Glomerular visceral epithelial cell (primary cell): Measurements from ENCODE around the gene CD48.

Experiments
- DNase-seq: peaks from one replicate; pipeline ENCODE4 v3.0.0-alpha.2; 2016; ENCODE audit errors: extremely low spot score

CD48 gene, protein sequence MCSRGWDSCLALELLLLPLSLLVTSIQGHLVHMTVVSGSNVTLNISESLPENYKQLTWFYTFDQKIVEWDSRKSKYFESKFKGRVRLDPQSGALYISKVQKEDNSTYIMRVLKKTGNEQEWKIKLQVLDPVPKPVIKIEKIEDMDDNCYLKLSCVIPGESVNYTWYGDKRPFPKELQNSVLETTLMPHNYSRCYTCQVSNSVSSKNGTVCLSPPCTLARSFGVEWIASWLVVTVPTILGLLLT

DNA sequence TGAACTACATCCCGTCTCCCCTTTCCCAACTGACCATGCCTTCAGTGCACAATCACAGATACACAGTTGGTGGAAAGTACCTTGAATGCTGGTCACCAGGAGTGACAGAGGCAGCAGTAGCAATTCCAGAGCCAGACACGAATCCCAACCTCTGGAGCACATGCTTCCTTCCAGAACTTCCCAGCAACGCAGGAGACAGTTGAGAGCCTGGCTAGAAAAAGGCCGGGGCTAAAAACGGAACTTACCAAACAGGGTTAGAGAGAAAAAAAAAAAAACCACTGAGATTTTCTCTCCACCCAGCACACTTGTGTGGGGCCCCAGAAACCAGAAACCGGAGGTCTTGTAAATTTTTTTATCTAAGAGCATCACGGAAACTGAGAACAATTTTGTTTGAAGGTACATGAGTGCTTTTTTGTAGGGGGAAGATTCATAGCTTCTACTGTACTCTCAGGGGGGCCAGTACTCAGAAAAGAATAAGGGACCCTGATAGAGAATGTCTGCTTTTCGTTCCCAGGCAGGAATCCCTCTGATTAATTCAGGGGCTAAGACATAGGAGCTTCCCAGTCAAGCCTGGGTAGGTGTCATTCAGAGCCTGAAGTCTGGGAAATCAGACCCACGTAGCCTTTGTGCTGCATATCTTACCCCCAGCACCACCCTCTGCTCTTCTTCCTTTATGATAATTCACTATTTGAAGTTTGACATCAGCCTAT lies at the start of gene CD48:
TSS of gene CD48 (minus strand) at position 221 of the 710 bp plus-strand sequence. CDS start at position 162, 59 bp downstream.
- DNase-seq = no peak

DNA sequence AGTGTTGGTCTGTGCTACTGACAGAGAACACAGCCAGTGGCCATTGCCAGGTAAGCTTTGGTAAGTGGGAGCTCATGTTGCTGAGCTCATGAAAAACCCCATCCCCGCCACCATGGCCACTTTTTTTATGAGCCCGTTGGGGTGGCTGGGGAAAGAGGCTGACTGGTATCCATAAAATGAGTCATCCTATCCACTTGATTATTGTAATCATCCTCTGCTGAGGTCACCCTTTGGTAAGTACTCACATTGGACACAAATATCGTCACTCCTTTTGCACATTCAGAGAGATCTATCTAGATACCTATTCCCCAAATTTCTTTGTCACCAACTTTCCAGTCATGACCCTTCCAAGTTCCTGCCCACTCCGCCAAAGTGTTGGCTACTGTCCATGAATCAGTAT lies 49.4 kb upstream of the CD48 start:
- DNase-seq = no peak

DNA sequence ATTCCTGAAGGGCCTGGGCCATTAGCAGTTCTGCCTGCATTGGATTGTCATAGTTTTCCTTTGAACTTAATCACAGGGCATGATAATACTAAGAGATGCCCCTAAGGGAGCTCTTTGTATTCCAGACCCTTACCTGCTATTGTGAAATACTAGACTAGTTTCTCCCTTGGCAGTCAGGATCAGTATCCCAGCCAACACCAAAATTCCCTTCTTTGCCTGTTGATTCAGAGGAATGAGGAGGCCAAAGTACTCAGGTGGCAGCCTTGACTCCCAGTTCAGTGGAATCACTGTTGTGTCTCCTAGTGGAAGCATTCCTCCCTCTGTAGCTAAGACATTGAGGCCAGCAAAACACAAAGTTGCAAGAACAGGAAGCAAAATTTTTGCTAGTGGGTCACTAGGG lies 48.1 kb upstream of the CD48 start:
- DNase-seq = no peak

DNA sequence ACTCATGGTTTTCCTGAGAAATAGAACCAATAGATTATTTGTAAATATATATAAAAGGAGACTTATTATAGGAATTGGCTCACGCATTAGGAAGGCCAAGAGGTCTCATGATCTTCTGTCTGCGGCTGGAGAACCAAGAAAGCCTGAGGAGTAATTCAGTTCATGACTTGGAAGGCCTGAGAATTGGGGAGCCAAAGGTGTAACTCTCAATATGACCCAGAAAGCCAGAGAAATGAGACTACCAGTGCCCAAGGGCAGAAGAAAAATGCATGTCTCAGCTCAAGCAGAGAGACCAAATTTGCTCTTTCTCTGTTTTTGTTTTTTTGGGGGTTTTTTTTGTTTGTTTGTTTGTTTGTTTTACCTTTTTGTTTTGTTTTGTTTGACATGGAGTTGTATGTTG lies 46.9 kb upstream of the CD48 start:
- no peak for DNase-seq

DNA sequence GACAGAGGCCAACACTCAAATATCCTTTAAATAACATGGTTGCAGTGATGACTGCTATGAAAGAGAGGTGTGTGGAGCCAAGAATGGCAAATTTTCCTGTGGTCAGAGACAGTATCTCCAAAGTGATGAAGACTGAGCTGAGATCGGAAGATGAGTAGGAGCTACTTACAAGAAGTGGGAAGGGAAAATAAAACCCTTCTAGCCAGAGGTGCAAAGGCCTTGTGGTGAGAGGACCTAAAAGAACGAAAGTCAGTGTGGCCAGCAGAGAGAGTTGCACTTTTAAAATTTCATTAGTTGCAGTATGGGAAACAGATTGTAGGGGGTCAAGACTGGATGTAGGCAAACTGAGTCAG lies 45.2 kb upstream of the CD48 start:
- no peak for DNase-seq

DNA sequence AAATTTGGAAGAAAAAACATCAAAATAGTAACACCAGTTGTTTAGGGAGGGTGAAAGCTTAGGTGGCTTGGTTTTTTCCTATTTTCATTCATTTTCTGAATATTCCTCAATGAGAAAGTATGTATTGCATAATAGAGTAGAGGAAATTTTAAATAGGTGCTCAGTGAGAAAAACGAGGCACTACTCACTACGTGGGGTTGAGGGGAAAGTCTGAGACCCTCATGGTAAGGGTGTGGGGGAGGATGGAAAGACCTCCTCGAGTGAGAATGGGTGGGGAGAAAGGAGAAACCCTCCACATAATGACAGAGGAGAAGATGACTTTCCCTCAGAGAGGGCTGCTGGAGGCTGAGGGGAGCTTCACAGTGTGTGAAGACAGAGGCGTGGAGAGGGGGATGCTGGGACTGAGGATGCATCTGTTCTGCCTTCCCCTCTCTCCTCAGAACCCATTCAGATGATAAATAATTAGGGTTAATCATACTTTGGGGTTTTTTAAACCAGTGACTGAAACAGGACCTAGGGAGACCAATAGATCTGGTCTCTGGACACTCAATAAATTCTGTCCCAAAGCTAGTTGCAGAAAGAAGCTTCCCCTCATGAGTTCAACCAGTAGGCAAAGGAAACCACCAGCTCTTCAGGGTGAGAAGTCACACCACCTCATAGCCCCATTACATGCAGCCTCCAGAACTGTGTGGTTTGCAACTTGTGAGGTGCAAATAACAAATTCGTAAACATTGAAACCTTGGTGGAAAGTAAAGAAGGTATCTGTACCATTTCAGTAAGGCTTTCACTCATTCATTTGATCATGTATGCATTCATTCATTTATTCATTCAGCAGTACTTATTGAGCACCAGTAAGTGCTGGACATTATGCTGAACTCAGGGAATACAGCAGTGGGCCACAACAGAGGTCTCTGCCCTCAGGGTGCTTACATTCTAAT lies 44.6 kb upstream of the CD48 start:
- no peak for DNase-seq

DNA sequence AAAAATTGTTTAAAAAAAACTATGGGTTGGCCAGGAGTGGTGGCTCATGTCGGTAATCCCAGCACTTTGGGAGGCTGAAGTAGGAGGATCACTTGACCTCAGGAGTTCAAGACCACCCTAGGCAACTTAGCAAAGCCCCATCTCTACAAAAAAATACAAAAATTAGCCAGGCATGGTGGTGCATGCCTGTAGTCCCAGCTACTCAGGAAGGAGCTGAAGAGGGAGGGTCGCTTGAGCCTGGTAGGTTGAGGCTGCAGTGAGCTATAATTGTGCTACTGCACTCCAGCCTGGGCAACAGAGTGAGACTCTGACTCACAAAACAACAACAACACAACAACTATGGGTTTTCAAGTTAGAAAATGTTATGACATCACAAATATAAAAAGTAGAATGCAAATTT lies 43.8 kb upstream of the CD48 start:
- no peak for DNase-seq

DNA sequence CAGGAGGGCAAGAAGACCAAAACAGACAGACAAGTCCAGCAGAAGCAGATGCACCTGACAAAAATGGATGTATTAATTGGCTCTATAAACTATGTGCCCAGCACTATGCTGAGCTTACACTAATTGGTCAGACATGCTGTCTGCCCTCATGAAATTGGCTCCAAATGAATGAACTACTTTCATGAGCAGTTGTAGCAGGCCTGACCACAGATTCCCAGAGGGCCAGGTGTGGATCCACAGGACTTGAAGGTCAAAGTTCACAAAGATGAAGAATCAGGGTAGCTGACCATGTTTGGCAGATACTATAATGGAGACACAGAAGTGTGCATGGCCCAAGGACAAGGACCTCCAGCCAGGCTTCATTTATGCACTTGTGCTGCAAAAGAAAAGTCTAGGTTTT lies 42.0 kb upstream of the CD48 start:
- DNase-seq = no peak

DNA sequence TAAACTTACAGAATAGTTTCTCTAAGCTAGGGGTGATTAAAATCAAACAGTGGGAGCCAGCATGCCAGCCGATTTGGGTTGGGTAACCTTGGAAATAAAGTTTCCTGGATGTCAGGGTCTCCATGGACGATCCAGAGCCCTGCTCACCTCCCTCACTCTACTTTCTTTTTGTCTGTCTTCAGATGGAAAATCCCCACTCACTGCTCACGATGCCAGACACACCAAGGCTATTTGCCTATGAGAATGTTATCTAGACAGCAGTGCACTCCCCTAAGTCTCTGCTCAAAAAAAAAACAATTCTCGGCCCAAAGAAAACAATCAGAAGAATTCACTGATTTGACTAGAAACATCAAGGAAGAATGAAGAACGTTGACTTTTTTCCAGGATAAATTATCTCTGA lies 41.3 kb upstream of the CD48 start:
- no peak for DNase-seq

DNA sequence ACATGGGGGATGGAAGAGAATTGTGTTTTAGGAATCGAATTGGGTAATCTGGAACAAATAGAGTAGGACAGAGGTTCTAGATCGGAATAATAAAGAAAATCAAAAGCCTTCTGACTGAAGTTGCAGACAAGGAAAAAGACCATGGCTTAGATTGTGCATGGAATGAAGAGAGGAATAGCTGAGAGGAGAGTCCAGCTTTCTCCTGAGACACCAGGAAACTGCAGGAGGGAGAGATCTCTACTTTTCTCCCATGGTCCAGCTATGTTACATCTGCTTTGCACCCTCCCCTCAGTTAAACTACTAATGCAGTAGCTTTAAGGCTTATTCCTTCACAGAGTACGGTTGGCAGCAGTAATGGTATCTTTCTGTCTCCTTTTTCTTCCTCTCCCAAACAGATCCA lies 40.8 kb upstream of the CD48 start:
- DNase-seq = no peak

DNA sequence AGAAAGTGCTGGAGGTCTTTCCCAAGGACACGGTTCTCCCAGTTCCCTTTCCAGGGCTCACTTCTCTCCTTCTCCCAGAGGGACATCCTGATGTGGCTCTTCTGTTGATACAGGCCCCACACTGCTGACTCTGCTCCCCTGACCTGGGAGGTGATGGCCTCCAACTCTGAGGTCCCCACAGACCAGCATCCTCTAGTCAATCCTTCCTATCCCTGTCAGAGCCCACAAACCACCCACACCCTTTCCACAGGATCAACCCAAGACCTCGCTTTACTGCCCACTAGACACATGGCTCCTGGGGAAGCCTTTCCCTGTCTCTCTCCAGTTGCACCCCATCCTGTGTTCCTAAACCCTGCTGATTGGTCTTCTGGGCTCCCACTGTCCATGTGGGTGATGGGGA lies 39.0 kb upstream of the CD48 start:
- no peak for DNase-seq

DNA sequence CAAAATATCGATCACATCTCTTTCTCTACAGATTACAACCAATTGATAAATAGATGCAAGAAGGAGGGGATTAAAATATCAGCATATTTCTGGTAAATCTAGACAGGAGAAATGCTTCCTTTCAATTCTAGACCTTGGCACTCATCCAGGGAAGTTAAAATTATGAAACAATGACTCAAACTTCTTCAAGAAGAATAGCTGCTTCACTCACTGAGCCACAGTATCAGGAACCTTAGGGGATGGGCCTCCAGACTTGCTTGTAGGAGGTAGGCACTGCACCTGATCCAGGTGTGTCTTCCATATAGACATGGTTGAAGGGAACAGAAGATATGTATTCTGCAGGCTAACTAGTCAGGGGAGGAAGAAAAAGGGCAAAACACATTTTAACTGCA lies 37.3 kb upstream of the CD48 start:
- no peak for DNase-seq

DNA sequence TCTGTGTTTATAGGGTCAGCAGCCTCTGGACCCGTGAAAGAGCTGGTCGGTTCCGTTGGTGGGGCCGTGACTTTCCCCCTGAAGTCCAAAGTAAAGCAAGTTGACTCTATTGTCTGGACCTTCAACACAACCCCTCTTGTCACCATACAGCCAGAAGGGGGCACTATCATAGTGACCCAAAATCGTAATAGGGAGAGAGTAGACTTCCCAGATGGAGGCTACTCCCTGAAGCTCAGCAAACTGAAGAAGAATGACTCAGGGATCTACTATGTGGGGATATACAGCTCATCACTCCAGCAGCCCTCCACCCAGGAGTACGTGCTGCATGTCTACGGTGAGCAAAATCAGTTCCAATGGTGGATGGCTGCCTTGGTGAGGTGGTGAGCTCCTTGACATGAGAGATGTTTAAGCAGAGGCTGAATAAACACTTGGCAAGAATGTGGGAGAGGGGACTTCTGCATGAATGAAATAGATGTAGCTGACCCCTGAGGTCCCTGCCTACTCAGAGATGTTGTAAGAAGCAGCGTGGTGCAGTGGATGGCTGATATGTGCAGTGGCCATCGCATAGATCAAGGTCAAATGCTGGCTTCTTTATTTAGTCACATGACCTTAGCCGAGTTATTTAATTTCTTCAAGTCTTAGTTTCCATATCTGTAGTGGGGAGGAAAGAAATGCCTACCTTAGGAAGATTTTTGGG lies 36.7 kb upstream of the CD48 start:
- DNase-seq = no peak

DNA sequence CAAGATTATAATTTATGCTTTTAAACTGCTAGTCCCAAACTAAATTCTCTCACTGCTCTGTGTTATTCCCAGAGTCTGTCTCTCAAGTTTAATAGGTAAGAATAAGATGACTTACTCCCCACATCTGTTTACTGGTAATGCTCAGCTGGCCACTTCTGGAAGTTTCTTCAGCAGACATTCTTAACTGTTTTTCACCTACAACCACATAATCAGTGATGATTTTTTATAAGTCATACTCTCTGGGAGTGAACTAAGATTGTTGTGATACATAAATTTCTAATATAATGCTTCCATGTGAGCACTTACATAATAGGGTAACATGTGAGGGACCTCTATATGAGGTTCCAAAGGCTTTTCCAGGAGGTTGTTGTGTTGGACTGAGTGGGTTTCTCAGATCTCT lies 36.1 kb upstream of the CD48 start:
- no peak for DNase-seq

DNA sequence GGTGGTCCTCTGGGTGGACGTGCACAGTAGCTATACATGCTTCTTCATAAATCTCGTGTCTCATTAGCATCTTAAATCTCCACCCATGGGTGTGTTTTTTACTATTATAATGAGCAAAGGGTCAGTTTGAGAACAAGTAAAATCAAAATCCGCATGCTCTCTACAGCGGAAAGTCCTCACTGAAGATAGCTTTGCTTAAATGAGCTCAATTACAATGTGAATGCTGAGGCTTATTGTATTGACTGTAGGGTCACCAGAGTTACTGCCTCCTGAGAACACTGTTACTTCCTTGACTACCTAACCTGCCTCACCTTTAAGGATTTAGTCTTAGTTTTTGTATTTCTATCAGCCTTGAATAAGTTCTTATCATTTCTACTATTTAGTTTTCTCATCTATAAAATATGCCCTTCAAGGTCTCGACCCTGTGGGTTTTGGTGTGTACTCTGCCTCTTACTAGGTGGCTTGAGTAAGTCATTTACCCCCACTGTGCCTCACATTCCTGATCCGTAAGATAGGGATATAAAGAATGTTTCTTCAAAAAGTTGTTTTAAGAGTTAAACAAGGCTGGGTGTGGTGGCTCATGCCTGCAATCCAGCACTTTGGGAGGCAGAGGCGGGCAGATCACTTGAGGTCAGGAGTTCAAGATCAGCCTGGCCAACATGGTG lies 35.3 kb upstream of the CD48 start:
- DNase-seq = no peak

DNA sequence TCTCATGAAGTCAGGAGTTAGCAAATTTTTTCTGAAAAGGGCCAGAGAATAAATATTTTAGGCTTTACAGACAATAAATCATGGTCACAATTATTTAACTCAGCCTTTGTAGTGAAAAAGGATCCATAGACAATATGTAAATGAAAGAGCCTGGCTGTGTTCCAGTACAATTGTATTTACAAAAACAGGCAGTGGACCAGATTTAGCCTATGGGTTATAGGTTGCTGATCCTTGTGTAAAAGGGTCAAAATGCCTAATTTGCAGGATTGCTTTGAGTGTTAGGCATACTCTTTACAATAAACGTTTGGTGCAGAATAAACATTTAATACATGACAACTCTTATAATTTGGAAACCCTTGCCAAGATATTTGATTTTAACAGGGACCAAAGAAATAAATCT lies 33.9 kb upstream of the CD48 start:
- no peak for DNase-seq

DNA sequence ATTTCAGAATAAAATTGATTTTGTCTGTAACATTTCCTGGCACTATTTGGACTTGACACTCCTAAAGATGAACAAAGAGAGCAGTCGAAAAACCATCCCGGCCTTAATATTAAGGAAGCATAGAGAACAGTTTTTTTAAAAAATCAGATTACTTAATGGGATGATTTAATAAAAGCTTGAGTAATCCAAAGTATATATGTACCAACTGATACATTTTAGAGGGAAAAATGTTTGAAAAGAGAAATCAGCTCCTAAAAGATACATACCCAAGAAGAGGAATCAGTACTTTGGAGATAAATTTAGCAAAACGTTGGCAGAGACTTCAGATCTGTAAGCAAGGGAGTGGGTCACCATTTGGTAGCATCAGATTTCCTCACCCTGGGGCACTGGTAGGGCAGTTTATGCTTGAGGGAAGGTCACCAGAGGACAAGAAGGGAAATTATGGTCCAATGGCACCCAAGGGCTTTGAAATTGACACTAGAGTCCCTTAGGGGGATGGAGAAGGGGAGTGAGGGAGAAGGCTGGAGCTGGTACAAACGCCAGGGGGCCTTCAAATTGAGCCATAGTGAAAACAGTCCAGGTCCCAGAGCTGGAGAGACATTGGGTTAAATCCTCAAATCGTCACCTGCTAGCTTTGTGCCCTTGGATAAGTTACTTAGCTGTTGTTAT lies 33.4 kb upstream of the CD48 start:
- DNase-seq = no peak

DNA sequence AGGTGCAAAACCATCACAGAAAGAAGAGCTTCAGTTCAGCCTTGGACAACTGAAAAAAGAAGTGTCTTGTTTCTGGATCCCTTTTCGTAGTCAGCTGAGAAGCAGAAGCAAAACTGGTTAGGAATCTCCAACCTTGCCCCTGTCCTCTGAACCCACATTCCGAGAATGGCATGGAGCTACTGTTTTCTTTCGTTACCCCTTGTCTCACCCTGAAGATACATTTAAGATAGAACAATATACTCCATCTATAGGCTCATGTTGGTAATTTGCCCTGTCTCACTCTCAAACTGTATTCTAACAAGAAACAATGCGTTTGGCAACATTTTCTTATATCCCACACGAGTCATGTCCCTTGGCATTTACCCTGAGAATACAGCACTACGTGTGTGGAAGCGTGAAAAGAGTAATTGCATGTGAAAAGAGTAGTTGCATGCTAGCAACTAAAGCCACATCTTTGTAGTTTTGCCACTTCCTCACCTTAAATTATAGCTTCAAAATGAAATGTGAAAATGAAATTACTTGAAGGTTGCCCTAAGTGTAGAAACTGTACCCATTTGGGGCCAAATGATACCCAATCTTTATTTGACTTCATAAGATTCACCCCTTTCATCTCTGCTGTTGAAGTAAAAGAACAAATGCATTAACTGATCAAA lies 32.7 kb upstream of the CD48 start:
- DNase-seq = no peak

DNA sequence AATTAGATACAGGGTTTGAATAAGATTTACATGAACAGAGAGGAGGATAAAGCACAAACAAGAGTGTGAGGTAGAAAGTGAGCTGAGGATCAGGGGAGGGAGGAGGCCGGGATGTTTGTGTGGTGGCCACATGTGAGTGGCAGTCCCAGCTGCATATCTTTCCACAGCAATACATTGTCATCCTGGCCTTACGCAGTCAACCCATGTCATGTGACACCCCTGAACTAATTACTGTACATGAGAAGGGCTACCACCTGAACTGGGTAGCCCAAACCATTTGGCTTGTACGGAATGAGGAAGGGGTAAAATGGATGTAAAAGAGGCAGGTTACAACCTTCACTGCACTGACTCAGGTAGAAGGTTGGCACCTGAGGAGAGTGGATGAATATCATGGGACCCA lies 31.6 kb upstream of the CD48 start:
- DNase-seq = no peak

DNA sequence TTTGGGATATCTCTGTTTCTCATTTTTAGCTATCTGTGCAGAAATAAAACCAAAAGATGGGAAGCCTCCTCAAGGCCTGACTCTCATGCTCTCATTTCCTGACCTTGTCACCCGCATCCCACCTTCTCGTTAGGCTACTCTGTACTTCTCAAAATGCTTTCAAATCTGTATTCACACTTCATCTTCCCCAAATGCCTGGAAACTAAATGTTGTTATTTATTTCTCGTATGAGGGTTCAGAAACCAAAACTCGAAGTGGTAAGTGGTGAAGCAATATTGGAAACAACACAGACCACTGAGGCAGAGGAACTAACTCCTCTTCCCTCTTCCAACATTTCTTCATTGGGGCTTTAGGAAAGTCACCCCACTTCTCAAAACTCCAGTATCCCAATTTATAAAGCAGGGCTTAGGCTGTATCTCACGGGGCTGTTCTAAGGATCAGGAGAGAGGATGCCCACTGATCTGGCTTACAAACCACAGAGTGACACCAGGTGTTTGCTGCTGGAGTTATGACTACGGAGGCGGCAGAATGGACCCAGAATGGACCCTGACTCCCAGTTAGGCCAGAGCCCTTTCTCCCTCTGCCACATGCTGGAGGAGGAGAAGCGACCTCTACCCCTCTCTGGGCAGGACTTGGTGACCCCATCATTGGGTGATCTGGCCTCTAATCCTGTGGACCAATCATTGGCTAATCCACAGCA lies 31.0 kb upstream of the CD48 start:
- DNase-seq = no peak
